H1 (cell line): ENCODE results near the gene CALR. TPM values are rescaled to one million over a fixed set of nuclear protein-coding genes. Genes with fewer than 3 reads are reported as not detected.

ENCODE experiments used
- ASH2L ChIP-seq: fragments of 200-600, 300-600 bp; sonication (generic); IDR thresholded peaks from one replicate; pipeline ENCODE4 v1.7.1; 2017; ENCODE audit warnings: low read length
- ATF3 ChIP-seq: IDR thresholded peaks from 2 replicates; pipeline ENCODE4 v1.6.1; 2011; ENCODE audit warnings: low read depth, mild to moderate bottlenecking, low read length; ENCODE audit not compliant: insufficient read depth
- BRCA1 ChIP-seq: IDR thresholded peaks from 2 replicates; pipeline ENCODE4 v1.6.1; 2012; ENCODE audit warnings: low read depth, low read length, improper control_type of control experiment
- CBX8 ChIP-seq: fragments of 300-800, 300-1000 bp; sonication (generic); IDR thresholded peaks from 2 replicates; pipeline ENCODE4 v1.7.1; 2016; ENCODE audit warnings: low read depth, low read length, borderline replicate concordance
- CREB1 ChIP-seq: IDR thresholded peaks from 2 replicates; pipeline ENCODE4 v1.6.1; 2012; ENCODE audit warnings: inconsistent platforms
- FOSL1 ChIP-seq: IDR thresholded peaks from 2 replicates; pipeline ENCODE4 v1.6.1; 2011; ENCODE audit warnings: mild to moderate bottlenecking, low read depth, low read length, moderate library complexity; ENCODE audit not compliant: insufficient read depth
- GABPA ChIP-seq: IDR thresholded peaks from 2 replicates; pipeline ENCODE4 v1.6.1; 2011; ENCODE audit warnings: mild to moderate bottlenecking, low read length, moderate library complexity, borderline replicate concordance; ENCODE audit not compliant: insufficient read depth
- JUND ChIP-seq: IDR thresholded peaks from 2 replicates; pipeline ENCODE4 v1.6.1; 2011; ENCODE audit warnings: mild to moderate bottlenecking, improper control_type of control experiment, low read length
- KDM4A ChIP-seq: IDR thresholded peaks from one replicate; pipeline ENCODE4 v1.7.1; 2012; ENCODE audit warnings: low read depth, mild to moderate bottlenecking, moderate library complexity, low read length, inconsistent platforms; ENCODE audit not compliant: severe bottlenecking
- MAFK ChIP-seq: IDR thresholded peaks from 2 replicates; pipeline ENCODE4 v1.6.1; 2012; ENCODE audit warnings: low read depth, mild to moderate bottlenecking, improper control_type of control experiment, low read length
- NRF1 ChIP-seq: IDR thresholded peaks from 2 replicates; pipeline ENCODE4 v1.6.1; 2011; ENCODE audit warnings: mild to moderate bottlenecking, low read depth, low read length, improper control_type of control experiment
- RNF2 ChIP-seq: fragments of 200-900, 300-1000 bp; sonication (generic); IDR thresholded peaks from 2 replicates; pipeline ENCODE4 v1.7.1; 2016; ENCODE audit warnings: borderline replicate concordance, low read depth, mild to moderate bottlenecking, antibody characterized with exemption, low read length; ENCODE audit not compliant: poor library complexity, severe bottlenecking; ENCODE audit errors: missing control alignments
- SIN3A ChIP-seq, 2 experiments: IDR thresholded peaks in 1 of 2; conservative IDR thresholded peaks in 1 of 2; 2 replicates each; pipeline ENCODE4 v1.6.1; 2011 to 2012; ENCODE audit warnings: low read length in 2 of 2, improper control_type of control experiment in 1 of 2, low read depth in 1 of 2, mild to moderate bottlenecking in 1 of 2
- SIX5 ChIP-seq: IDR thresholded peaks from 2 replicates; pipeline ENCODE4 v1.6.1; 2011; ENCODE audit warnings: mild to moderate bottlenecking, low read depth, low read length
- SP1 ChIP-seq: IDR thresholded peaks from 2 replicates; pipeline ENCODE4 v1.6.1; 2011; ENCODE audit warnings: low read depth, low read length
- SP4 ChIP-seq: IDR thresholded peaks from 2 replicates; pipeline ENCODE4 v1.6.1; 2012; ENCODE audit warnings: low read length, inconsistent platforms
- SRF ChIP-seq: IDR thresholded peaks from 2 replicates; pipeline ENCODE4 v1.6.1; 2011; ENCODE audit warnings: mild to moderate bottlenecking, low read depth, low read length, moderate library complexity
- TCF12 ChIP-seq: IDR thresholded peaks from 2 replicates; pipeline ENCODE4 v1.6.1; 2011; ENCODE audit warnings: low read depth, mild to moderate bottlenecking, low read length
- USF2 ChIP-seq: IDR thresholded peaks from 2 replicates; pipeline ENCODE4 v1.6.1; 2011; ENCODE audit warnings: low read length, improper control_type of control experiment
- YY1 ChIP-seq: IDR thresholded peaks from 2 replicates; pipeline ENCODE4 v1.6.1; 2011; ENCODE audit warnings: low read depth, mild to moderate bottlenecking, low read length
- ZNF274 ChIP-seq: IDR thresholded peaks from 2 replicates; pipeline ENCODE4 v1.7.0; 2012; ENCODE audit warnings: low read length, borderline replicate concordance; ENCODE audit errors: extremely low read depth
- polyA plus RNA-seq, 7 experiments: library from polyadenylated mRNA; depleted of rRNA in 3 of 7; stranded (reverse) in 5 of 7; unstranded in 2 of 7; fragments of >200 nt in 5 of 7; fragments of 200-250 nt in 2 of 7; gene quantifications; 1 replicate in 5 of 7; 2 replicates in 1 of 7; 4 replicates in 1 of 7; pipeline versions ENCODE4 v1.2.1 to v1.2.3, GENCODE V29; 2011 to 2013; ENCODE audit warnings: missing spikeins in 2 of 7, mixed read lengths in 2 of 7
- total RNA-seq: library from RNA; stranded (reverse); fragmentation: NEBNext Ultra II Directional; extraction: Animal tissue kit (Norgen Biotek cat#: 25700); gene quantifications from 2 replicates; pipeline ENCODE4 v1.2.1, GENCODE V29; 2021
- TF ChIP-seq, protein P1 (sequence below): IDR thresholded peaks from 2 replicates; pipeline ENCODE4 v1.6.1; 2012; ENCODE audit warnings: inconsistent platforms

Gene CALR
- total and polyA plus RNA-seq, 2 of the 8 experiments (the other 6 are each of a cell fraction or from before 2014, with no cell fraction given), result 591 to 1,155 TPM

GRCh38 chr19:12965017-12965811 lies 26.8 kb downstream of the CALR start (continued):
- TF ChIP-seq YY1 (no peak; the same call in 1 of the 2 replicates), SP4 (no peak), GABPA (no peak), SP1 (no peak; the same call in 1 of the 2 replicates), SIN3A (conservative IDR thresholded peaks at IDR 0.05 in 1 of 2, IDR thresholded peaks at IDR 0.05 in 1 of 2; ENCODE audit: low read depth in 1 of 2, low read length in 2 of 2) (no peak), ZNF274 (no peak), USF2 (no peak), KDM4A (peak; percentile 28), TCF12 (0 out of 2 replicates have a peak, but pooled peaks have one; percentile 34), MAFK (no peak), ATF3 (0 out of 2 replicates have a peak, but pooled peaks have one; percentile 38), SRF (0 out of 2 replicates have a peak, but pooled peaks have one; percentile 8), ASH2L (no peak), RNF2 (no peak), CREB1 (peak; percentile 63), NRF1 (no peak), SIX5 (no peak), JUND (no peak), BRCA1 (no peak), CBX8 (no peak), FOSL1 (no peak)
- TF ChIP-seq, protein P1, sequence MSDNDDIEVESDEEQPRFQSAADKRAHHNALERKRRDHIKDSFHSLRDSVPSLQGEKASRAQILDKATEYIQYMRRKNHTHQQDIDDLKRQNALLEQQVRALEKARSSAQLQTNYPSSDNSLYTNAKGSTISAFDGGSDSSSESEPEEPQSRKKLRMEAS, result peak; percentile 44; the same call in 1 of the 2 replicates
